Endodermal cell (in vitro differentiated cells): ENCODE results near the gene CACFD1. TPM values are rescaled to one million over a fixed set of nuclear protein-coding genes. Genes with fewer than 3 reads are reported as not detected.

ENCODE experiments used
- DNase-seq: peaks from one replicate; pipeline ENCODE4 v3.0.0-alpha.2; 2017
- H3K27ac ChIP-seq: 2 replicates; pipeline ENCODE4 v1.5.1; 2013; ENCODE audit warnings: mild to moderate bottlenecking, low read depth, low read length, moderate library complexity
- H3K27me3 ChIP-seq: 2 replicates; pipeline ENCODE4 v1.6.1; 2013; ENCODE audit warnings: mild to moderate bottlenecking, low read length, moderate library complexity; ENCODE audit not compliant: insufficient read depth, control insufficient read depth, poor library complexity, severe bottlenecking
- H3K36me3 ChIP-seq: 2 replicates; pipeline ENCODE4 v1.7.0; 2013; ENCODE audit warnings: mild to moderate bottlenecking, low read length, moderate library complexity; ENCODE audit not compliant: control insufficient read depth, insufficient read depth
- H3K4me1 ChIP-seq: one replicate; pipeline ENCODE4 v1.7.0; 2013; ENCODE audit warnings: low read length; ENCODE audit not compliant: control insufficient read depth, insufficient read depth
- H3K4me3 ChIP-seq: 2 replicates; pipeline ENCODE4 v1.5.1; 2013; ENCODE audit warnings: mild to moderate bottlenecking, low read length, moderate library complexity
- H3K9ac ChIP-seq: 2 replicates; pipeline ENCODE4 v1.6.1; 2013; ENCODE audit warnings: mild to moderate bottlenecking, low read length, moderate library complexity; ENCODE audit not compliant: poor library complexity, severe bottlenecking; ENCODE audit errors: extremely low read depth
- H3K9me3 ChIP-seq: 2 replicates; pipeline ENCODE4 v1.6.1; 2013; ENCODE audit warnings: mild to moderate bottlenecking, low read length, moderate library complexity; ENCODE audit not compliant: control insufficient read depth
- H3K27ac Mint-ChIP-seq: 2 replicates; pipeline ENCODE4 v1.8.0; 2020; ENCODE audit warnings: mixed read lengths
- H3K27me3 Mint-ChIP-seq: 2 replicates; pipeline ENCODE4 v1.8.0; 2021; ENCODE audit warnings: mild to moderate bottlenecking, mixed read lengths; ENCODE audit not compliant: insufficient read depth
- H3K36me3 Mint-ChIP-seq: 2 replicates; pipeline ENCODE4 v1.8.0; 2020; ENCODE audit warnings: low read depth, mixed read lengths
- H3K4me1 Mint-ChIP-seq: 2 replicates; pipeline ENCODE4 v1.8.0; 2020; ENCODE audit warnings: mixed read lengths
- H3K4me3 Mint-ChIP-seq: 2 replicates; pipeline ENCODE4 v1.8.0; 2020; ENCODE audit warnings: mild to moderate bottlenecking, moderate library complexity, mixed read lengths
- H3K9me3 Mint-ChIP-seq: 2 replicates; pipeline ENCODE4 v1.8.0; 2020; ENCODE audit warnings: mild to moderate bottlenecking, mixed read lengths
- CTCF ChIP-seq: fragments of 200-600 bp; sonication (generic); conservative IDR thresholded peaks from 2 replicates; pipeline ENCODE4 v1.5.0; 2021; ENCODE audit warnings: antibody characterized with exemption, mild to moderate bottlenecking
- WGBS, 2 experiments: methylation state at CpG; one replicate each; pipeline versions ENCODE4 v1.1.5 to v1.1.7; 2013; ENCODE audit warnings: missing lambda C conversion rate in 2 of 2, mixed read lengths in 1 of 2; ENCODE audit not compliant: insufficient coverage in 1 of 2, insufficient read length in 1 of 2; 5-methylcytosine and 5-hydroxymethylcytosine counted together
- total RNA-seq, 2 donors: library from RNA; stranded (reverse); fragmentation: NEBNext Ultra II Directional in 1 of 2; extraction: Animal tissue kit (Norgen Biotek cat#: 25700) in 1 of 2; gene quantifications; 2 replicates in 1 of 2; 3 replicates in 1 of 2; pipeline ENCODE4 v1.2.1, GENCODE V29; 2021

The CACFD1 gene
- total RNA-seq, 2 donors from 2014 or later = 30.6 to 35.0 TPM

- Mint-ChIP-seq H3K4me1 (no peaks in the 10 kb centered on the region), H3K27me3 (no peaks in the 10 kb centered on the region), H3K27ac (no peak overlapping the region), H3K9me3 (no peaks in the 10 kb centered on the region), H3K36me3 (no peaks in the 10 kb centered on the region), H3K4me3 (no peak overlapping the region)
- 84 to 92% methylated on average over 10 to 17 of the region's 17 CpGs for WGBS, 2 experiments
- H3K27ac ChIP-seq = no peak overlapping the region
- no peak for TF ChIP-seq CTCF
- no peak for DNase-seq
- H3K36me3 ChIP-seq = no peaks in the 10 kb centered on the region
- H3K9ac ChIP-seq = no peak overlapping the region
- H3K9me3 ChIP-seq = no peaks in the 10 kb centered on the region
- H3K4me3 ChIP-seq = no peak overlapping the region
- H3K4me1 ChIP-seq = no peaks in the 10 kb centered on the region
- H3K27me3 ChIP-seq = no peaks in the 10 kb centered on the region
These were observed 56.0 kb downstream of the CACFD1 start for GRCh38 chr9:133515615-133516255.

GRCh38 chr9:133516256-133516960, 56.6 kb downstream of the CACFD1 start:
- H3K9me3 Mint-ChIP-seq = no peaks in the 10 kb centered on the region
- no peak overlapping the region for H3K4me3 ChIP-seq
- H3K4me1 ChIP-seq = no peaks in the 10 kb centered on the region
- no peak for TF ChIP-seq CTCF
- H3K9me3 ChIP-seq = no peaks in the 10 kb centered on the region
- H3K4me1 Mint-ChIP-seq = no peaks in the 10 kb centered on the region
- no peak overlapping the region for H3K9ac ChIP-seq
- H3K4me3 Mint-ChIP-seq = no peak overlapping the region
- 91 to 100% methylated on average over 5 to 11 of the region's 11 CpGs for WGBS, 2 experiments
- no peaks in the 10 kb centered on the region for H3K27me3 Mint-ChIP-seq
- no peaks in the 10 kb centered on the region for H3K27me3 ChIP-seq
- DNase-seq = no peak
- no peaks in the 10 kb centered on the region for H3K36me3 ChIP-seq
- no peaks in the 10 kb centered on the region for H3K36me3 Mint-ChIP-seq
- H3K27ac ChIP-seq = no peak overlapping the region
- no peak overlapping the region for H3K27ac Mint-ChIP-seq

- H3K27me3 Mint-ChIP-seq = no peaks in the 10 kb centered on the region
- no peak overlapping the region for H3K4me3 ChIP-seq
- DNase-seq = no peak
- no peaks in the 10 kb centered on the region for H3K9me3 ChIP-seq
- H3K27ac Mint-ChIP-seq = no peak overlapping the region
- no peaks in the 10 kb centered on the region for H3K27me3 ChIP-seq
- no peaks in the 10 kb centered on the region for H3K36me3 Mint-ChIP-seq
- 93 to 96% methylated on average over 4 to 9 of the region's 9 CpGs for WGBS, 2 experiments
- no peaks in the 10 kb centered on the region for H3K36me3 ChIP-seq
- no peak overlapping the region for H3K9ac ChIP-seq
- no peaks in the 10 kb centered on the region for H3K4me1 Mint-ChIP-seq
- H3K4me3 Mint-ChIP-seq = no peak overlapping the region
- no peaks in the 10 kb centered on the region for H3K9me3 Mint-ChIP-seq
- H3K27ac ChIP-seq = no peak overlapping the region
- H3K4me1 ChIP-seq = no peaks in the 10 kb centered on the region
- no peak for TF ChIP-seq CTCF
These were observed 57.2 kb downstream of the CACFD1 start for GRCh38 chr9:133516961-133517350.
